HEK293 (cell line): ENCODE measurements around the gene ACAP1.
A peak's percentile ranks its signal among the peaks of the same experiment; 100 is the strongest.

ENCODE experiments used
- BCL11A ChIP-seq: fragments of 450-650 bp; formaldehyde crosslinking; IDR thresholded peaks from 2 replicates; pipeline ENCODE4 v1.5.1; 2016; ENCODE audit warnings: low read depth, missing biosample characterization, missing genetic modification characterization
- HOXC10 ChIP-seq: sonication (generic); formaldehyde crosslinking; IDR thresholded peaks from 2 replicates; pipeline ENCODE4 v1.8.1; 2023; ENCODE audit warnings: mild to moderate bottlenecking, missing genetic modification reagents
- HOXD13 ChIP-seq: sonication (generic); formaldehyde crosslinking; IDR thresholded peaks from 2 replicates; pipeline ENCODE4 v1.8.0; 2022; ENCODE audit warnings: missing genetic modification reagents, borderline replicate concordance
- KLF10 ChIP-seq: fragments of 450-650 bp; IDR thresholded peaks from 2 replicates; pipeline ENCODE4 v1.5.1; 2018; ENCODE audit warnings: missing biosample characterization, mild to moderate bottlenecking, missing genetic modification characterization
- OSR2 ChIP-seq: fragments of 450-650 bp; formaldehyde crosslinking; IDR thresholded peaks from 2 replicates; pipeline ENCODE4 v1.5.1; 2016; ENCODE audit warnings: missing biosample characterization, missing genetic modification characterization
- RBAK ChIP-seq: fragments of 450-650 bp; formaldehyde crosslinking; IDR thresholded peaks from 2 replicates; pipeline ENCODE4 v1.5.1; 2016; ENCODE audit warnings: missing biosample characterization, missing genetic modification characterization
- SCRT2 ChIP-seq: fragments of 450-650 bp; formaldehyde crosslinking; IDR thresholded peaks from 2 replicates; pipeline ENCODE4 v1.5.1; 2016; ENCODE audit warnings: missing biosample characterization, missing genetic modification characterization
- ZBTB1 ChIP-seq: fragments of 450-650 bp; formaldehyde crosslinking; IDR thresholded peaks from 2 replicates; pipeline ENCODE4 v1.5.1; 2016; ENCODE audit warnings: missing biosample characterization, missing genetic modification characterization
- ZBTB20 ChIP-seq: fragments of 450-650 bp; formaldehyde crosslinking; IDR thresholded peaks from 2 replicates; pipeline ENCODE4 v1.5.1; 2016; ENCODE audit warnings: missing biosample characterization, missing genetic modification characterization
- ZBTB7A ChIP-seq: fragments of 450-650 bp; formaldehyde crosslinking; IDR thresholded peaks from 2 replicates; pipeline ENCODE4 v1.5.1; 2016; ENCODE audit warnings: low read depth, missing biosample characterization, missing genetic modification characterization
- ZEB2 ChIP-seq: fragments of 450-650 bp; formaldehyde crosslinking; IDR thresholded peaks from 2 replicates; pipeline ENCODE4 v1.5.1; 2016; ENCODE audit warnings: missing biosample characterization, missing genetic modification characterization
- ZFP37 ChIP-seq: fragments of 450-650 bp; formaldehyde crosslinking; IDR thresholded peaks from 2 replicates; pipeline ENCODE4 v1.5.1; 2016; ENCODE audit warnings: missing biosample characterization, missing genetic modification characterization
- ZNF10 ChIP-seq: fragments of 450-650 bp; formaldehyde crosslinking; IDR thresholded peaks from 2 replicates; pipeline ENCODE4 v1.5.1; 2017; ENCODE audit warnings: missing biosample characterization, missing genetic modification characterization
- ZNF132 ChIP-seq: fragments of 450-650 bp; formaldehyde crosslinking; IDR thresholded peaks from 2 replicates; pipeline ENCODE4 v1.5.1; 2017; ENCODE audit warnings: missing biosample characterization, missing genetic modification characterization, borderline replicate concordance
- ZNF133 ChIP-seq: fragments of 450-650 bp; formaldehyde crosslinking; IDR thresholded peaks from 2 replicates; pipeline ENCODE4 v1.5.1; 2016; ENCODE audit warnings: missing biosample characterization, missing genetic modification characterization
- ZNF155 ChIP-seq: fragments of 450-650 bp; formaldehyde crosslinking; IDR thresholded peaks from 2 replicates; pipeline ENCODE4 v1.5.1; 2016; ENCODE audit warnings: missing biosample characterization, missing genetic modification characterization
- ZNF184 ChIP-seq: fragments of 450-650 bp; IDR thresholded peaks from 2 replicates; pipeline ENCODE4 v1.5.1; 2018; ENCODE audit warnings: missing biosample characterization, mild to moderate bottlenecking, missing genetic modification characterization
- ZNF239 ChIP-seq: fragments of 450-650 bp; formaldehyde crosslinking; IDR thresholded peaks from 2 replicates; pipeline ENCODE4 v1.5.1; 2016; ENCODE audit warnings: missing biosample characterization, missing genetic modification characterization
- ZNF266 ChIP-seq: fragments of 450-650 bp; formaldehyde crosslinking; IDR thresholded peaks from 2 replicates; pipeline ENCODE4 v1.5.1; 2016; ENCODE audit warnings: missing biosample characterization, missing genetic modification characterization, low read depth
- ZNF274 ChIP-seq, 2 experiments: fragments of 200-500 bp in 1 of 2; fragments of 450-650 bp in 1 of 2; sonication (Bioruptor generic) in 1 of 2; formaldehyde crosslinking in 1 of 2; IDR thresholded peaks; 2 replicates each; pipeline versions ENCODE4 v1.5.1 to v1.6.1; 2014 to 2016; ENCODE audit warnings: borderline replicate concordance in 1 of 2, inconsistent platforms in 1 of 2, low read length in 1 of 2, missing biosample characterization in 1 of 2, missing genetic modification characterization in 1 of 2
- ZNF335 ChIP-seq: fragments of 450-650 bp; formaldehyde crosslinking; conservative IDR thresholded peaks from 2 replicates; pipeline ENCODE4 v1.5.1; 2016; ENCODE audit warnings: missing biosample characterization, missing genetic modification characterization
- ZNF366 ChIP-seq: fragments of 450-650 bp; formaldehyde crosslinking; conservative IDR thresholded peaks from 2 replicates; pipeline ENCODE4 v1.5.1; 2016; ENCODE audit warnings: missing biosample characterization, missing genetic modification characterization
- ZNF37A ChIP-seq: fragments of 450-650 bp; IDR thresholded peaks from 2 replicates; pipeline ENCODE4 v1.5.1; 2018; ENCODE audit warnings: missing biosample characterization, missing genetic modification characterization
- ZNF404 ChIP-seq: fragments of 450-650 bp; formaldehyde crosslinking; IDR thresholded peaks from 2 replicates; pipeline ENCODE4 v1.5.1; 2017; ENCODE audit warnings: missing biosample characterization, missing genetic modification characterization
- ZNF544 ChIP-seq: fragments of 450-650 bp; formaldehyde crosslinking; IDR thresholded peaks from 2 replicates; pipeline ENCODE4 v1.5.0; 2017; ENCODE audit warnings: missing biosample characterization, missing genetic modification characterization
- ZNF561 ChIP-seq: fragments of 450-650 bp; IDR thresholded peaks from 2 replicates; pipeline ENCODE4 v1.5.1; 2018; ENCODE audit warnings: missing biosample characterization, missing genetic modification characterization, borderline replicate concordance
- ZNF585B ChIP-seq: fragments of 450-650 bp; formaldehyde crosslinking; IDR thresholded peaks from 2 replicates; pipeline ENCODE4 v1.5.1; 2016; ENCODE audit warnings: missing biosample characterization, missing genetic modification characterization
- ZNF600 ChIP-seq: fragments of 450-650 bp; formaldehyde crosslinking; IDR thresholded peaks from 2 replicates; pipeline ENCODE4 v1.5.1; 2016; ENCODE audit warnings: missing biosample characterization, missing genetic modification characterization
- ZNF623 ChIP-seq: fragments of 450-650 bp; formaldehyde crosslinking; IDR thresholded peaks from 2 replicates; pipeline ENCODE4 v1.5.1; 2016; ENCODE audit warnings: missing biosample characterization, missing genetic modification characterization
- ZNF654 ChIP-seq: fragments of 450-650 bp; formaldehyde crosslinking; IDR thresholded peaks from 2 replicates; pipeline ENCODE4 v1.5.1; 2016; ENCODE audit warnings: low read depth, missing biosample characterization, missing genetic modification characterization
- TF ChIP-seq, protein P1 (sequence below): IDR thresholded peaks from 2 replicates; pipeline ENCODE4 v1.6.1; 2011; ENCODE audit warnings: mild to moderate bottlenecking, low read depth, low read length, borderline replicate concordance
- TF ChIP-seq, protein P2 (sequence below): fragments of 450-650 bp; formaldehyde crosslinking; IDR thresholded peaks from 2 replicates; pipeline ENCODE4 v1.5.1; 2016; ENCODE audit warnings: missing biosample characterization, missing genetic modification characterization
- TF ChIP-seq, protein P3 (sequence below): fragments of 450-650 bp; formaldehyde crosslinking; IDR thresholded peaks from 2 replicates; pipeline ENCODE4 v1.5.1; 2016; ENCODE audit warnings: missing biosample characterization, missing genetic modification characterization
- TF ChIP-seq, protein P4 (sequence below): fragments of 450-650 bp; formaldehyde crosslinking; IDR thresholded peaks from 2 replicates; pipeline ENCODE4 v1.5.1; 2016; ENCODE audit warnings: missing biosample characterization, missing genetic modification characterization

ACAP1 gene

DNA sequence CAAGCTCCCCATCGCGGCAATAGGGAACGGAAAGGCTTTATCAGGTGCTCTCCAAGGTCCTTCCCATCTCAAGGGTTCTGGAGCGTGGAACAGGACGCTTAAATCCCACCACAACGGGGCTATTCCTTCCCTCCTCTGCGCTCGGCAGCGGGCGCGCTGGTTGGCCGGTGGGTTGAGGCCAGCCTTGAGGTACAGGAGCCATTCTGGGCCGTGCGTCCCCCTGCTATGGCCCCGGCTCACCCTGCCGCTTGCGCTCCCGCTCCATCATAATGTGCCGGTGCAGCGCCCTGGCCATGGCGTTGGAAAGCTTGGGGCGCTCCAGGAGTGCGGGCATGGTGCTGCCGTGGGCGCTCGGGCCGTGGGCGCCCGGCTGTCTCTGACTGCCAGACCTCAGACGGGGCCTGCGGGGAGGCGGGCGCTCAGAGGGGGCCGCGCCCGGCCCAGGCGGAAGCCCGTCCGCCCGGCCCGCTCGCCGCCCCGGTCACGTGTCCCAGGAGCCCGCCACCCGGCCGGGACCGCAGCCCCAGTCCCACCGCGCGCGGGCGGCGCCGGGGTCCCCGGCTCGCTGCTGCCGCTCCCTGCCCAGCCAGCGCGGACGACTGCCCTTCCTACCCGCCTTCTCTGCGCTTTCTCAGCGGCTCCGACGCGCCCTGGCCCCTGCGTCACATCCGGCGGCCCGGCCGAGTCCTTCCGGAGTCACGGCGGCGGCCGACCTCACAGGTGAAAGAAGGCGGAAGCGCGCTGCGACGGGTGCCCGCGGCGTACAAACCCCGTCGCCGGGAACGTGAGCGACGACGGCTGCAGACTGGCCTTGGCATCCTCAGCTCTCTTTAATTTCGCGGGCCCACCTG lies 21.4 kb upstream of the ACAP1 start, which contains the start of gene GPS2 (continued):
- no peak for TF ChIP-seq ZNF404 (tag by site-specific recombination)
- TF ChIP-seq ZNF585B (tag by site-specific recombination): no peak
- no peak for TF ChIP-seq ZNF133 (tag by site-specific recombination)
- TF ChIP-seq, protein P1, sequence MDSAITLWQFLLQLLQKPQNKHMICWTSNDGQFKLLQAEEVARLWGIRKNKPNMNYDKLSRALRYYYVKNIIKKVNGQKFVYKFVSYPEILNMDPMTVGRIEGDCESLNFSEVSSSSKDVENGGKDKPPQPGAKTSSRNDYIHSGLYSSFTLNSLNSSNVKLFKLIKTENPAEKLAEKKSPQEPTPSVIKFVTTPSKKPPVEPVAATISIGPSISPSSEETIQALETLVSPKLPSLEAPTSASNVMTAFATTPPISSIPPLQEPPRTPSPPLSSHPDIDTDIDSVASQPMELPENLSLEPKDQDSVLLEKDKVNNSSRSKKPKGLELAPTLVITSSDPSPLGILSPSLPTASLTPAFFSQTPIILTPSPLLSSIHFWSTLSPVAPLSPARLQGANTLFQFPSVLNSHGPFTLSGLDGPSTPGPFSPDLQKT: no peak
- TF ChIP-seq HOXD13 (CRISPR knock-in tag): no peak
- TF ChIP-seq ZNF544: no peak
- TF ChIP-seq ZBTB7A (tag by site-specific recombination): peak; percentile 41; the same call in 1 of the 2 replicates
- peak; percentile 50; the same call in 1 of the 2 replicates for TF ChIP-seq ZFP37 (tag by site-specific recombination)
- 0 out of 2 replicates have a peak, but pooled peaks have one; percentile 66 for TF ChIP-seq HOXC10 (CRISPR knock-in tag)
- peak; percentile 93 for TF ChIP-seq ZEB2 (tag by site-specific recombination)
- no peak for TF ChIP-seq ZNF155 (tag by site-specific recombination)
- no peak for TF ChIP-seq OSR2 (tag by site-specific recombination)
- no peak for TF ChIP-seq ZNF366 (tag by site-specific recombination)
- peak; percentile 59; the same call in 1 of the 2 replicates for TF ChIP-seq ZNF561 (tag by site-specific recombination)
- TF ChIP-seq, protein P2, sequence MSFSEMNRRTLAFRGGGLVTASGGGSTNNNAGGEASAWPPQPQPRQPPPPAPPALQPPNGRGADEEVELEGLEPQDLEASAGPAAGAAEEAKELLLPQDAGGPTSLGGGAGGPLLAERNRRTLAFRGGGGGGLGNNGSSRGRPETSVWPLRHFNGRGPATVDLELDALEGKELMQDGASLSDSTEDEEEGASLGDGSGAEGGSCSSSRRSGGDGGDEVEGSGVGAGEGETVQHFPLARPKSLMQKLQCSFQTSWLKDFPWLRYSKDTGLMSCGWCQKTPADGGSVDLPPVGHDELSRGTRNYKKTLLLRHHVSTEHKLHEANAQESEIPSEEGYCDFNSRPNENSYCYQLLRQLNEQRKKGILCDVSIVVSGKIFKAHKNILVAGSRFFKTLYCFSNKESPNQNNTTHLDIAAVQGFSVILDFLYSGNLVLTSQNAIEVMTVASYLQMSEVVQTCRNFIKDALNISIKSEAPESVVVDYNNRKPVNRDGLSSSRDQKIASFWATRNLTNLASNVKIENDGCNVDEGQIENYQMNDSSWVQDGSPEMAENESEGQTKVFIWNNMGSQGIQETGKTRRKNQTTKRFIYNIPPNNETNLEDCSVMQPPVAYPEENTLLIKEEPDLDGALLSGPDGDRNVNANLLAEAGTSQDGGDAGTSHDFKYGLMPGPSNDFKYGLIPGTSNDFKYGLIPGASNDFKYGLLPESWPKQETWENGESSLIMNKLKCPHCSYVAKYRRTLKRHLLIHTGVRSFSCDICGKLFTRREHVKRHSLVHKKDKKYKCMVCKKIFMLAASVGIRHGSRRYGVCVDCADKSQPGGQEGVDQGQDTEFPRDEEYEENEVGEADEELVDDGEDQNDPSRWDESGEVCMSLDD (tag by site-specific recombination): peak; percentile 34; the same call in 1 of the 2 replicates
- TF ChIP-seq RBAK (tag by site-specific recombination): no peak
- TF ChIP-seq ZNF623 (tag by site-specific recombination): no peak
- TF ChIP-seq, protein P3, sequence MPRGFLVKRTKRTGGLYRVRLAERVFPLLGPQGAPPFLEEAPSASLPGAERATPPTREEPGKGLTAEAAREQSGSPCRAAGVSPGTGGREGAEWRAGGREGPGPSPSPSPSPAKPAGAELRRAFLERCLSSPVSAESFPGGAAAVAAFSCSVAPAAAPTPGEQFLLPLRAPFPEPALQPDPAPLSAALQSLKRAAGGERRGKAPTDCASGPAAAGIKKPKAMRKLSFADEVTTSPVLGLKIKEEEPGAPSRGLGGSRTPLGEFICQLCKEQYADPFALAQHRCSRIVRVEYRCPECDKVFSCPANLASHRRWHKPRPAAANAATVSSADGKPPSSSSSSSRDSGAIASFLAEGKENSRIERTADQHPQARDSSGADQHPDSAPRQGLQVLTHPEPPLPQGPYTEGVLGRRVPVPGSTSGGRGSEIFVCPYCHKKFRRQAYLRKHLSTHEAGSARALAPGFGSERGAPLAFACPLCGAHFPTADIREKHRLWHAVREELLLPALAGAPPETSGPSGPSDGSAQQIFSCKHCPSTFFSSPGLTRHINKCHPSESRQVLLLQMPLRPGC (tag by site-specific recombination): peak; percentile 55; the same call in 1 of the 2 replicates
- no peak for TF ChIP-seq ZNF266 (tag by site-specific recombination)
- TF ChIP-seq ZNF184 (tag by site-specific recombination): no peak
- peak; percentile 85 for TF ChIP-seq ZNF335
- TF ChIP-seq SCRT2 (tag by site-specific recombination): peak; percentile 67
- TF ChIP-seq ZNF239 (tag by site-specific recombination): no peak
- no peak for TF ChIP-seq ZNF132 (tag by site-specific recombination)
- TF ChIP-seq BCL11A: 0 out of 2 replicates have a peak, but pooled peaks have one; percentile 37
- TF ChIP-seq ZBTB1 (tag by site-specific recombination): no peak
- TF ChIP-seq ZNF274 (IDR thresholded peaks at IDR 0.05; ENCODE audit: low read length): no peak
- no peak for TF ChIP-seq ZNF274 (tag by site-specific recombination; IDR thresholded peaks at IDR 0.05; ENCODE audit: borderline replicate concordance)
- peak; percentile 69 for TF ChIP-seq ZNF600 (tag by site-specific recombination)
- peak; percentile 72; the same call in 1 of the 2 replicates for TF ChIP-seq KLF10
- peak; percentile 45 for TF ChIP-seq ZNF10 (tag by site-specific recombination)
- TF ChIP-seq, protein P4, sequence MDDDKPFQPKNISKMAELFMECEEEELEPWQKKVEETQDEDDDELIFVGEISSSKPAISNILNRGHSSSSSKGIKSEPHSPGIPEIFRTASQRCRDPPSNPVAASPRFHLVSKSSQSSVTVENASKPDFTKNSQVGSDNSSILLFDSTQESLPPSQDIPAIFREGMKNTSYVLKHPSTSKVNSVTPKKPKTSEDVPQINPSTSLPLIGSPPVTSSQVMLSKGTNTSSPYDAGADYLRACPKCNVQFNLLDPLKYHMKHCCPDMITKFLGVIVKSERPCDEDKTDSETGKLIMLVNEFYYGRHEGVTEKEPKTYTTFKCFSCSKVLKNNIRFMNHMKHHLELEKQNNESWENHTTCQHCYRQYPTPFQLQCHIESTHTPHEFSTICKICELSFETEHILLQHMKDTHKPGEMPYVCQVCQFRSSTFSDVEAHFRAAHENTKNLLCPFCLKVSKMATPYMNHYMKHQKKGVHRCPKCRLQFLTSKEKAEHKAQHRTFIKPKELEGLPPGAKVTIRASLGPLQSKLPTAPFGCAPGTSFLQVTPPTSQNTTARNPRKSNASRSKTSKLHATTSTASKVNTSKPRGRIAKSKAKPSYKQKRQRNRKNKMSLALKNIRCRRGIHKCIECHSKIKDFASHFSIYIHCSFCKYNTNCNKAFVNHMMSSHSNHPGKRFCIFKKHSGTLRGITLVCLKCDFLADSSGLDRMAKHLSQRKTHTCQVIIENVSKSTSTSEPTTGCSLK (tag by site-specific recombination): no peak
- no peak for TF ChIP-seq ZNF654 (tag by site-specific recombination)
- TF ChIP-seq ZBTB20 (tag by site-specific recombination): peak; percentile 44; the same call in 1 of the 2 replicates
- no peak for TF ChIP-seq ZNF37A (tag by site-specific recombination)
